Left ventricle myocardium superior (tissue), 1 donor: Measurements from ENCODE around the gene COL11A2. TPM values are rescaled to one million over a fixed set of nuclear protein-coding genes. Genes with fewer than 3 reads are reported as not detected.
"Not testable (repeated sequence)": the region's sequence is repeated elsewhere in the genome, so short reads cannot be mapped to it uniquely, and the experiment has no call there.

Experiments used
- ATAC-seq: fragments of 200-7000 bp; cut with Tn5 transposase; one replicate; pipeline ENCODE4 v1.9.1; 2020; ENCODE audit warnings: mild to moderate bottlenecking, moderate library complexity
- DNase-seq: peaks from one replicate; pipeline ENCODE4 v3.0.0-alpha.2; 2020
- intact Hi-C: fragments of 100-400 bp; cut with micrococcal nuclease; formaldehyde crosslinking; loops from one replicate; pipeline ENCODE4 v1.11.0; 2022
- total RNA-seq: library from RNA; stranded (reverse); fragmentation: NEBNext Ultra II Directional; extraction: Animal tissue kit (Norgen Biotek cat#: 25700); gene quantifications from one replicate; pipeline ENCODE4 v1.2.1, GENCODE V29; 2021
- donor health status: DM: no; HTN: yes; CAD: no; lungs with severe emphysema.

Gene COL11A2
- total RNA-seq, 1 donor from 2014 or later = 1.9 TPM

DNA sequence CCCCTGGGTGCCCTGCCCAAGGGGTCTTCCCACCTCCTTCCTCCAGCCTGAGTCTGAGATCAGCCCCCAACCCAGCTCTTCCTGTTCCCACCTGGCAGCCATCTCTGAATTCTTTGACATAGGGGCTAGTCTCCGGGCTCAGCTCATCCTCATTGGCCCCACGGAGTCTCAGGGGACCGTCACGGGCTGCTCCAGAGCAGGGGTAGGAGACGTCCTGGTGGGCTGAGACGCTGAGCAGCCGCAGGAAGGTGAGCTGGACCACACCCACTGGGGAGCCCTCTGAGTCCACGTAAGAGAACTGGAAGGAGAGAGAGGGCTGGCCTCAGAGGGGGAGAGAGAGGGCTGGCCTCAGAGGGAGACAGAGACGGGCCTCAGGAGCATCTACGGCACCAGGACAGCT is 28.1 kb downstream of the COL11A2 start:
- intact Hi-C loops = loop anchor here (5.0 kb wide), 1 partner anchor 83 kb away; no protein-coding TSS in a partner anchor

GRCh38 chr6:33163540-33163939 is 28.7 kb downstream of the COL11A2 start:
- intact Hi-C loops = loop anchor here (5.0 kb wide), 1 partner anchor 84 kb away; no protein-coding TSS in a partner anchor
- ATAC-seq (no peak), DNase-seq (no peak)

More for the DNA sequence above, 28.1 kb downstream of the COL11A2 start:
- no peak for DNase-seq
- no peak for ATAC-seq

GRCh38 chr6:33161354-33162331 is 30.6 kb downstream of the COL11A2 start:
- peak; percentile 90 for DNase-seq
- peak; percentile 91 for ATAC-seq
- intact Hi-C loops = loop anchor here (5.0 kb wide), 1 partner anchor 86 kb away; no protein-coding TSS in a partner anchor

GRCh38 chr6:33160728-33161344 is 31.4 kb downstream of the COL11A2 start:
- intact Hi-C loops = loop anchor here (5.0 kb wide), 1 partner anchor 86 kb away; no protein-coding TSS in a partner anchor

GRCh38 chr6:33160096-33160495 is 32.2 kb downstream of the COL11A2 start:
- intact Hi-C loops = loop anchor here (5.0 kb wide), 1 partner anchor 87 kb away; no protein-coding TSS in a partner anchor
- no peak for ATAC-seq
- no peak for DNase-seq

More at GRCh38 chr6:33160728-33161344, 31.4 kb downstream of the COL11A2 start:
- peak; percentile 47 for DNase-seq
- ATAC-seq = peak; percentile 52

- DNase-seq (no peak), ATAC-seq (no peak)
- intact Hi-C loops = no loop called here
Measured at GRCh38 chr6:33156964-33157363, 35.3 kb downstream of the COL11A2 start.

DNA sequence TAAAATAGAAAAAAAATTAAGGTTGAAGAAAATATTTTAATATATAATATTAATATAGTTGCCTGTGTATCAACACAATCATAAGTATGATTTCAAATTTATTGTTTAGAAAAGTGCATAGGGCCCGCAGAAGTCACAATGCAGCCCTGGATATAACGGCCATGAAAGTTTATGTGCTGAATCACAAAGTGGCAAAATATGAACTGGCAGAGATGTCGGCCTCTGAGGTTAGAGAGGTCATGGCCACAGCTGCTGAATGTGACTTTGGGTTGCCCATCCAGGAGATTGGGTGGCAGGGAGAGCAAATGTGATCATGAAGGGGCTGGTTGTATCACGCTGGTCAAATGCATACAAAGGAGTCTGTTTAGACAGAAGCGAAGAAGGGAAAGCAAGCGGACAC is 35.7 kb downstream of the COL11A2 start:
- no peak for DNase-seq
- intact Hi-C loops = no loop called here
- ATAC-seq = no peak

- DNase-seq (no peak), ATAC-seq (no peak)
- intact Hi-C loops = no loop called here
Measured at GRCh38 chr6:33154349-33154748, 37.9 kb downstream of the COL11A2 start.

DNA sequence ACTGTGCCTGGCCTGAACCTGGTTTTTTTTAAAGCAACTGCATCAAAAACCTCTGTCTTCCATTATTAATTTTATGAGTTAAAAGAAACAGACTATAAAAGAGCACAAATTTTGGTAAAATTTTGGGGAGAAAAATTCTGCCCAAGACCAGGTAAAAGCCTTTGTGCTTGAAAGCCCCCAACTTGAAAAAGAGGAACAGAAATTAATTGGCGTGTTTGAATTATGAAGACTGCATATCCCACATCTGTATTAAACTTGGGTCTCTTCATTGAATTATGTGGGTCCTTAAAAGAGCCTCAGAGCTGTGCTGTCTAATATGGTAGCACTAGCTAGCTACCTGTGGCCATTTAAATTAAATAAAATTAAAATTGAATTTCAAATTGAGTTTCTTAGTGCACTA is 41.2 kb downstream of the COL11A2 start:
- intact Hi-C loops = no loop called here
- no peak for ATAC-seq
- no peak for DNase-seq

DNA sequence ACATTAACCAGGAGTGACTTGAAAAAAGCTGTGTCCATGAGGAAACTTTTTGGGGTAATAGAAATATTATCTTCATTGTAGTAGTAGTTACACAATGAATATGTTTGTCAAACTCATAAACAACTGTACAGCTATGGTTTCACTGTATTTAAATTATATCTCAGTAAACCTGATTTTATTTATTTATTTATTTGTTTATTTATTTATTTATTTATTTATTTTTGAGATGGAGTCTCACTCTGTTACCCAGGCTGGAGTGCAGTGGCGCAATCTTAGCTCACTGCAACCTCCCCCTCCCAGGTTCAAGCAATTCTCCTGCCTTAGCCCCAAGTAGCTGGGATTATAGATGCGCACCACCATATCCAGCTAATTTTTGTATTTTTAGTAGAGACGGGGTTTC is 41.7 kb downstream of the COL11A2 start:
- DNase-seq, intact Hi-C loops, ATAC-seq: not testable (repeated sequence)

GRCh38 chr6:33147807-33148666 is 44.2 kb downstream of the COL11A2 start:
- no peak for DNase-seq
- intact Hi-C loops = no loop called here
- no peak for ATAC-seq

- peak; percentile 48 for ATAC-seq
- intact Hi-C loops = no loop called here
Measured at GRCh38 chr6:33144373-33144772, 47.9 kb downstream of the COL11A2 start.

GRCh38 chr6:33143113-33143770 is 49.0 kb downstream of the COL11A2 start:
- intact Hi-C loops = no loop called here
- ATAC-seq (no peak), DNase-seq (no peak)

More at GRCh38 chr6:33144373-33144772, 47.9 kb downstream of the COL11A2 start:
- no peak for DNase-seq

DNA sequence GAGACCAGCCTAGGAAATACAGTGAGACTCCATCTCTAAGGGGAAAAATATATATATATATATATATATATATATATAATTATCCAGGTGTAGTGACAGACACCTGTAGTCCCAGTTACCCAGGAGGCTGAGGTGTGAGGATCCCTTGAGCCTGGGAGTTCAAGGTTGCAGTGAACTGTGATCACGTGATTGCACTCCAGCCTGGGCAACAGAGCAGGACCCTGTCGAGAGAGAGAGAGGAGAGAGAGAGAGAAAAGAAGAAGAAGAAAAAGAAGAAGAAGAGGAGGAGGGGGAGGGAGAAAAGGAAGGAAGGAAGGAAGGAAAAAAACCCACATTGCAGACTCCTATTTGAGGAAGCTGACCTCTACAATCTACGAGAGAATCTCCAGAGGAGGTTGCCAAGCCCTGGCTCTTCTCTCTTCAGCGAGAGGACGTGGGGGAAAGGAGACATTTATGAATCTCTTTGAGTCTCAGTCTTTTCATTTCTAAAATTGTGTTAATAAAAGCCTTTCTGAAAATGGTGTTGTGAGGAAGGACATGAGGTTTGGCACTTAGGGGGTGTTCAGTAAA is 49.7 kb downstream of the COL11A2 start:
- DNase-seq = no peak
- intact Hi-C loops = no loop called here
- ATAC-seq = no peak

- intact Hi-C loops = no loop called here
- ATAC-seq (no peak), DNase-seq (no peak)
Measured at GRCh38 chr6:33140556-33140955, 51.7 kb downstream of the COL11A2 start.

GRCh38 chr6:33139596-33140206 is 52.6 kb downstream of the COL11A2 start:
- ATAC-seq (no peak), DNase-seq (no peak)
- intact Hi-C loops = no loop called here

- DNase-seq (no peak), ATAC-seq (no peak)
- intact Hi-C loops = no loop called here
Measured at GRCh38 chr6:33136310-33136900, 55.9 kb downstream of the COL11A2 start.
